OCI-LY7 (cell line): Measurements from ENCODE around the gene CABP1. TPM values are rescaled to one million over a fixed set of nuclear protein-coding genes. Genes with fewer than 3 reads are reported as not detected.

Experiments
- BruUV-seq: library from RNA; stranded (reverse); fragments of 400-500 nt; replicated peaks from 2 replicates; lab custom pipeline; 2021; lab: Mats Ljungman, UMichigan
- CTCF ChIA-PET: fragments of 300-600 bp; sonication (Branson Sonifier 250); formaldehyde crosslinking; loops from one replicate; lab custom pipeline; 2022; ENCODE audit warnings: antibody characterized with exemption; ENCODE audit not compliant: unreplicated experiment; lab: Charles Lee
- POLR2A ChIA-PET: fragments of 300-600 bp; sonication (Branson Sonifier 250); formaldehyde crosslinking; loops from one replicate; lab custom pipeline; 2022; ENCODE audit warnings: antibody characterized with exemption; lab: Charles Lee
- DNase-seq: peaks from one replicate; pipeline ENCODE4 v3.0.0-alpha.2; 2015; ENCODE audit warnings: low spot score
- H2AFZ ChIP-seq: fragments of 200-600 bp; sonication (generic), shearing (Covaris generic); 2 replicates; pipeline ENCODE4 v1.6.1; 2014; ENCODE audit warnings: mild to moderate bottlenecking, antibody characterized with exemption, low read length, moderate library complexity
- H3K27ac ChIP-seq: fragments of 200-600 bp; sonication (generic); 2 replicates; pipeline ENCODE4 v1.5.1; 2014; ENCODE audit warnings: mixed run types, low read depth, mild to moderate bottlenecking, moderate library complexity, low read length, inconsistent platforms; ENCODE audit not compliant: poor library complexity, severe bottlenecking
- H3K36me3 ChIP-seq: fragments of 200-600 bp; sonication (generic); 2 replicates; pipeline ENCODE4 v1.6.1; 2014; ENCODE audit warnings: mild to moderate bottlenecking, antibody characterized with exemption, low read length, moderate library complexity, mixed read lengths; ENCODE audit not compliant: insufficient read depth
- H3K4me1 ChIP-seq: fragments of 200-600 bp; sonication (generic); 2 replicates; pipeline ENCODE4 v1.5.1; 2014; ENCODE audit warnings: mild to moderate bottlenecking, low read length; ENCODE audit not compliant: insufficient read depth, poor library complexity, severe bottlenecking
- H3K4me2 ChIP-seq: fragments of 200-600 bp; sonication (generic); 2 replicates; pipeline ENCODE4 v1.6.1; 2014; ENCODE audit warnings: mild to moderate bottlenecking, low read length
- H3K4me3 ChIP-seq: fragments of 200-600 bp; sonication (generic); 2 replicates; pipeline ENCODE4 v1.5.1; 2014; ENCODE audit warnings: mild to moderate bottlenecking, low read depth, low read length; ENCODE audit not compliant: poor library complexity, severe bottlenecking
- H3K79me2 ChIP-seq: fragments of 200-600 bp; sonication (generic); 2 replicates; pipeline ENCODE4 v1.6.1; 2016; ENCODE audit warnings: low read depth, mild to moderate bottlenecking, low read length, moderate library complexity, mixed read lengths; ENCODE audit not compliant: insufficient read depth
- H3K9me2 ChIP-seq: fragments of 200-600 bp; sonication (generic); 2 replicates; pipeline ENCODE4 v1.6.1; 2016; ENCODE audit warnings: mild to moderate bottlenecking, low read length, mixed read lengths; ENCODE audit not compliant: insufficient read depth
- H3K9me3 ChIP-seq: fragments of 200-600 bp; sonication (generic); 2 replicates; pipeline ENCODE4 v1.6.1; 2014; ENCODE audit warnings: mild to moderate bottlenecking, mixed run types, low read length, mixed read lengths
- H4K20me1 ChIP-seq: fragments of 200-600 bp; sonication (generic); 2 replicates; pipeline ENCODE4 v1.6.1; 2014; ENCODE audit warnings: mild to moderate bottlenecking, antibody characterized with exemption, low read length, moderate library complexity, mixed read lengths; ENCODE audit not compliant: insufficient read depth
- EZH2phosphoT487 ChIP-seq: fragments of 200-600 bp; sonication (generic); IDR thresholded peaks from 2 replicates; pipeline ENCODE4 v1.6.1; 2018; ENCODE audit warnings: low read depth, borderline replicate concordance, mild to moderate bottlenecking, mixed run types, antibody characterized with exemption, low read length, moderate library complexity, mixed read lengths
- intact Hi-C: fragments of 100-400 bp; cut with micrococcal nuclease; formaldehyde crosslinking; loops from one replicate; pipeline ENCODE4 v1.10.0; 2022; ENCODE audit not compliant: unreplicated experiment
- total RNA-seq, 2 experiments: library from RNA; depleted of rRNA in 1 of 2; stranded (reverse); fragments of >200 nt in 1 of 2; shearing (Covaris generic) in 1 of 2; gene quantifications; 2 replicates each; pipeline ENCODE4 v1.2.3, GENCODE V29; 2014 to 2022
- TF ChIP-seq, protein P1 (sequence below): fragments of 200-600 bp; sonication (generic); conservative IDR thresholded peaks from 2 replicates; pipeline ENCODE4 v1.5.1; 2014; ENCODE audit warnings: mild to moderate bottlenecking, antibody characterized with exemption, low read length, moderate library complexity, mixed read lengths

CABP1 gene
- total RNA-seq, 2 experiments from 2014 or later, result 0.79 to 3.8 TPM

DNA sequence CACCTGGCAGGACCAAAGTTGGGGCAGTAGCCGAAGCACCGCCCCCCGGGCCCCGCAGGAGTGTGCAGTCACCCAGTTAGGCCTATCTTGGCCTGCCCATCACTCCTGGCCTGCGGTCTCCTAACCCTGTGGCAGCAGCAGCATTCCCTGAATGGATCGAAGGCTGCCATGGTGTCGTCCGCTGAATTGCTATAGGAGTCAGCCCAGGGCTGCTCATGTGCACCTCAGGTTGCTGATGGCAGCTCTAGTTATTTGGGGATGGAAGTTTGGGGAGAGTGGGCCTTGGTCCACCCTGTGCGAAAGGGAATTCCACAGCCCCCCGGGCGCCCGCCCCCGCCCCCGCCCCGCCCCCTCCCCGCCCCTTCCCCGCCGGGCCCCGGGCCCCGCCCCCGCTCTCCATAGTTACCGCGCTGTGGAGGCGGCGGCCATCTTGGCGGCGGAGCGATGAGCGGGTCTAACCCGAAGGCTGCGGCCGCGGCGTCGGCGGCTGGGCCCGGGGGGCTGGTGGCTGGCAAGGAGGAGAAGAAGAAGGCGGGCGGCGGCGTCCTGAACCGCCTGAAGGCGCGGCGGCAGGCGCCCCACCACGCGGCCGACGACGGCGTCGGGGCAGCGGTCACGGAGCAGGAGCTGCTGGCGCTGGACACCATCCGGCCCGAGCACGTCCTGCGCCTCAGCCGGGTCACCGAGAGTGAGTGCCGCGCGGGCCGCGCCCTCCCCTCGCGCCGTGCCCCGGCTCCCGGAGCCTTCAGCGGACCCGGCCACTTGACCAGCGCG, 69.8 kb downstream of the CABP1 start, which contains the start of gene UNC119B:
Gene UNC119B (plus strand): TSS at position 428 of the 774 bp plus-strand sequence. CDS start 17 bp downstream, at position 445.
- no peaks in the 10 kb centered on the region; the same call in 1 of the 2 replicates for H3K79me2 ChIP-seq
- peak within 1 kb of the TSS; percentile 80; the same call in 1 of the 2 replicates for H2AFZ ChIP-seq
- intact Hi-C loops, result loop anchor here (2.0 to 5.0 kb wide), 2 partner anchors 23 to 83 kb away; partner anchors contain the start of gene MLEC
- peak within 1 kb of the TSS; percentile 46 for H3K27ac ChIP-seq
- H4K20me1 ChIP-seq, result no peaks in the 10 kb centered on the region
- peak within 1 kb of the TSS; percentile 84 for H3K4me2 ChIP-seq
- H3K9me2 ChIP-seq, result no peaks in the 10 kb centered on the region
- ChIA-PET POLR2A (interaction anchor here (0.6 to 2.0 kb wide), 5 partner anchors 12 to 141 kb away, joined by 3 to 6 read pairs (median 3); no protein-coding TSS in a partner anchor), CTCF (interaction anchor here (1.7 kb wide), 1 partner anchor 61 kb away, joined by 8 read pairs; no protein-coding TSS in a partner anchor)
- H3K4me3 ChIP-seq, result peak within 1 kb of the TSS; percentile 98
- peaks cover 37% of the 10 kb centered on the region for H3K4me1 ChIP-seq
- no peaks in the 10 kb centered on the region for H3K9me3 ChIP-seq
- BruUV-seq, result no TSS peak
- DNase-seq, result peak; percentile 72
- no peak for TF ChIP-seq EZH2phosphoT487
- TF ChIP-seq, protein P1, sequence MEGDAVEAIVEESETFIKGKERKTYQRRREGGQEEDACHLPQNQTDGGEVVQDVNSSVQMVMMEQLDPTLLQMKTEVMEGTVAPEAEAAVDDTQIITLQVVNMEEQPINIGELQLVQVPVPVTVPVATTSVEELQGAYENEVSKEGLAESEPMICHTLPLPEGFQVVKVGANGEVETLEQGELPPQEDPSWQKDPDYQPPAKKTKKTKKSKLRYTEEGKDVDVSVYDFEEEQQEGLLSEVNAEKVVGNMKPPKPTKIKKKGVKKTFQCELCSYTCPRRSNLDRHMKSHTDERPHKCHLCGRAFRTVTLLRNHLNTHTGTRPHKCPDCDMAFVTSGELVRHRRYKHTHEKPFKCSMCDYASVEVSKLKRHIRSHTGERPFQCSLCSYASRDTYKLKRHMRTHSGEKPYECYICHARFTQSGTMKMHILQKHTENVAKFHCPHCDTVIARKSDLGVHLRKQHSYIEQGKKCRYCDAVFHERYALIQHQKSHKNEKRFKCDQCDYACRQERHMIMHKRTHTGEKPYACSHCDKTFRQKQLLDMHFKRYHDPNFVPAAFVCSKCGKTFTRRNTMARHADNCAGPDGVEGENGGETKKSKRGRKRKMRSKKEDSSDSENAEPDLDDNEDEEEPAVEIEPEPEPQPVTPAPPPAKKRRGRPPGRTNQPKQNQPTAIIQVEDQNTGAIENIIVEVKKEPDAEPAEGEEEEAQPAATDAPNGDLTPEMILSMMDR, result no peak
- peaks cover 21% of the 10 kb centered on the region for H3K36me3 ChIP-seq

DNA sequence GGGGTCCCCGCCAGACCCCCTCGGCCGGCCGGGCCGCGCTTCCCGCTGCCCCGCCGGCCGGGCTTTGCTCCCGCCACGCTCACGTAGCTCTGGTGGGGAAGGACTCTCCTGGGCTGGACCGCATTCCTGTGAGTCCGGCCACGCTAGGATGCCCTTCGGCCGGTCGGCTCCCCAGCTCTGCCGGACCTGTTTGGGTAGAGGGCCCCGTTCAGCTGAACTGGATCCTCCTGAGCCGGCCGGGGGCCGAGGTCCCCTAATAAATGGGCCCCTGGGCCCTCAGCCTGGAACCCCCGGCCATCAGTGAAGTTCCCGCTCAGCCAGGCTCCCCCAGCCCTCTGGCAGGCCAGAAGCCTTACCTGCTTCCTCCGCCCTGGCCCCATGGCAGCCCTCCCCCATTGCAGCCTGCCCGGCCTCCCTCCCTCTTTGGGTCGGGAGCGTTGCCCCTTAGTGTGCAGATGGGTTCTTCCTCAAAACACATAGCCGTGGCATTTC, 70.4 kb downstream of the CABP1 start:
- peak overlapping the region; percentile 46 for H3K27ac ChIP-seq
- intact Hi-C loops, result loop anchor here (2.0 to 5.0 kb wide), 2 partner anchors 24 to 84 kb away; partner anchors contain the start of gene MLEC
- peak overlapping the region; percentile 84 for H3K4me2 ChIP-seq
- ChIA-PET POLR2A (interaction anchor here (0.6 to 2.0 kb wide), 4 partner anchors 12 to 141 kb away, joined by 3 to 6 read pairs (median 4); no protein-coding TSS in a partner anchor), CTCF (interaction anchor here (1.3 kb wide), 1 partner anchor 46 kb away, joined by 4 read pairs; no protein-coding TSS in a partner anchor)
- H3K79me2 ChIP-seq, result no peaks in the 10 kb centered on the region; the same call in 1 of the 2 replicates
- peaks cover 24% of the 10 kb centered on the region for H3K36me3 ChIP-seq
- H2AFZ ChIP-seq, result peak overlapping the region; percentile 80; the same call in 1 of the 2 replicates
- H4K20me1 ChIP-seq, result no peaks in the 10 kb centered on the region
- no peaks in the 10 kb centered on the region for H3K9me3 ChIP-seq
- BruUV-seq, result no TSS peak
- no peak for TF ChIP-seq EZH2phosphoT487
- TF ChIP-seq, protein P1, result no peak
- peaks cover 37% of the 10 kb centered on the region for H3K4me1 ChIP-seq
- H3K4me3 ChIP-seq, result peak overlapping the region; percentile 98
- DNase-seq, result peak; percentile 65
- H3K9me2 ChIP-seq, result no peaks in the 10 kb centered on the region
